HT1080 (cell line): ENCODE data around the gene SESN1. TPM values are rescaled to one million over a fixed set of nuclear protein-coding genes. Genes with fewer than 3 reads are reported as not detected.
"Not testable (repeated sequence)": the region's sequence is repeated elsewhere in the genome, so short reads cannot be mapped to it uniquely, and the experiment has no call there.

ENCODE experiments used
- DNase-seq: peaks from one replicate; pipeline ENCODE4 v3.0.0-alpha.2; 2015; ENCODE audit warnings: low read depth
- total RNA-seq: library from RNA; depleted of rRNA; stranded (reverse); fragments of >200 nt; shearing (Covaris generic); gene quantifications from 2 replicates; pipeline ENCODE4 v1.2.3, GENCODE V29; 2014

SESN1 gene
- total RNA-seq, 1 experiment from 2014 or later = 26.1 TPM

DNA sequence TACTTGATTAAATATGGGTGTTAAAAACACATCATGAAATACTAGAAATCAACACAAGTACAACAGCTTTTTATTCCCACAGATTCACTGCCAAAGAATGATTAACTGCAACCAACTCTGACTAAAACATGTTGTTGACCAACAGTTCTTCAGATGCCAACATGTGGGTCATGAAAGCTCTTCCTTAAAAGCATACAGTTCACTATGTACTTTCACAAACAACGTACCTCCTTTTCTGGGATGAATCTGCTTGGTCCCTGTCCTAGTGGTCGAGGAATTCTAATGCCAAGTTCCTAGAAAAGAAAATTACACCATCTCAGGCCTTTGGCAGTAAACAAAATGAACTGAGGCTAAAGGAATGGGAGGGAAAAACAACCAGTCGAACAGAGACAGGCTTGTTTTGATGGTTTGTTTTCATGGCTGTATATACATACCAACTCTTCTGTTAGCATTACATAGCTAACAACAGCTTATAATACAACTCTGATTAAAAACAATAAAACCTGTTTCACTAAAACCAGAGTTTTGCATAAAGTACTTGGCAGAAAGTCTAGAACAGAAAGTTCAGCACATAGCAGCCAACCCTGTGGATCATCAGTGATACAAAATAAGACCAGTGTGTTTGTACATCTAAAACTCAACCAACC, 92.5 kb downstream of the SESN1 start:
- no peak for DNase-seq

DNA sequence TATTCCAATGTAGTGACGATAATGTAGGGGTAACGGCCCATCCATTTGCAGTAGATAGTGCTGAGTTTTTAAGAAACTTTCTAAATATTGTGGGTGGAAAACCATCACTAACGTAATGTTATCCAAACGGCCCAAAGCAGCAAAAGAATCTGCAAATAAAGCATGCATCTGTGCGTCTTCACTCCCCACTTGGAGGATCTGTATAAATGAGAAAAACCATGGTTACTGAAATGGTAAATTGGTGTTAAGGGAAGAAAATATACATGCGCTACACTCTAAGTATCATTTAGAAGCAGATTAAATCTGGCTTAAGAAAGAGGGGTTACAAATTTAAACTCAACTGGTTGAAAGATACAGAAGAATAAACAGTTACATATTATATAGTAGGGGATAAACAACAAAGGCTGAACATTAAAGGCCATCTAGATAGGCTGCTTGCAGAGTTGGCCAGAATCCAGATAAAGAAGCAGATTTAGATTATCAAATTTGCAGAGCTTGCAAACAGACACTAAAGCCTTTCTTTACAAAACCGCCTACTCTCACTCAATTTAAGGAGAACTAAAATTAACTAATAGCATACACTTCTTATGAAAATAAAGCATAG, 93.3 kb downstream of the SESN1 start:
- DNase-seq = no peak

DNA sequence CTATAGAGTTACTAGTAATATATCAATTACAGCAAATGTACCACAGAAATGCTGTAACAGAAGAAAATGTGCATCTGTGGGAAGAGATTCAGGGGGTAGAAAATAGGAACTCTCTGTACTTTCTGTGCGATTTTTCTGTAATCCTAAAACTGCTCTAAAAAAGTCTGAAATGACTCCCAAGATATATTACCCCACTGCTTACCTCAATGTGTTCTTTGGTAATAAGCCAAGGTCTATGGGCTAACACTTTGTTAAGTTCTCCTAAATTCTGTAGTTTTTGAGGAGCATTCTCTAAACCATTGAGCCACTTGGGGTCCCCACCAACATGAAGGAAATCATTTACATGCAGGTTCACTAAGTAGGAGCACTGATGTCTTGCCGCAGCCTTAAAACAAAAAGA, 94.4 kb downstream of the SESN1 start:
- no peak for DNase-seq

DNA sequence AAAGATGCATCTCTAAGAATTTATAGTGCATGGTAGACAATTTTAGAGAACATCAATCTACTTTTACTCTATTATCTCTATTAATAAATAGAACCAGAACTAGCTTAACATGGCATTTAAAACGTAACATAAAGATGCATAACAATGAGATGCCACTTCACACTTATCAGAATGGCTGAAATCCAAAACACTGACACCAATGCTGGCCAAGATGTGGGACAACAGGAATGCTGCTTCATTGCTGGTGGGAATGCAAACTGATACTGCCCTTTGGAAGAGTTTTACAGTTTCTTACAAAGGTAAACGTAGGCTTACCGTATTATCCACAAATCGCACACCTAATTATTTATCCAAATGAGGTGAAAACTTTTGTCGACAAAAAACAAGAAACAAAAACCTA, 95.2 kb downstream of the SESN1 start:
- DNase-seq = no peak

DNA sequence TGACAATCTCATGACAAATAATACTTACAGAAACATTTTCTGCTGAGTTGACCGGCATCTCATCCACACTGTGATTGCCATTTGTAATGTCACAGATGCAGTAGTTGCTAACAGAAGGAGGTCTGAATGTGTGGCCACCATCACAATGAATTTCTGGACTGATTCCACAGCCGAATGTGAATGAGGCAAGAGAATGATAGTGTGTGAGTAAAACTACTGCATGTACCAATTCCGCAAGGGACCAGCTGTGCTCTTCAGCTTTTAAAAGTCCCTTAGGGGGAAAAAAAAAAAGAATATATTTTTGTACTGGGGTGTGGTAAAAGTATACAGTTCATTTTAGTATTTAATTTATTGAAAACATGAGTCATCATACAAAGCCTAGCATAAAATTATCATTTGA, 96.2 kb downstream of the SESN1 start:
- DNase-seq = no peak

DNA sequence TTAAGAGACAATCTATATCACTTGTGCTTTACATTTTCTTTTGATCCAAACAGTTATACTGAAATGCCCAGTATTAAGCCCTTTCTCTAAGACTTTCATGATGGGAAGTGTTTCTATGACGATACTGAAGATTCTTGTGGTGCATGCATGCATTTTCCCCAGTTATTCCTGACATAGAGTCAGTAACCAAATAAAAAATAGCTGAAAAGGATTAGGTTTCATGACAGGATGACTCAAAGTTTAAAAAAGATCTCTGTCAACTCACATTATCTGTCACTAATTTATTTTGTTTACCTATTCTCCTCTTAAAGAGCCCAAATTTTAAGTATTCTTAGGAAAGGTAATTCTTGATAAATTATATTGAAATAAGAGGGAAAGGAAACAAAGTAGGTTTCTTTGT, 98.4 kb downstream of the SESN1 start:
- no peak for DNase-seq

DNA sequence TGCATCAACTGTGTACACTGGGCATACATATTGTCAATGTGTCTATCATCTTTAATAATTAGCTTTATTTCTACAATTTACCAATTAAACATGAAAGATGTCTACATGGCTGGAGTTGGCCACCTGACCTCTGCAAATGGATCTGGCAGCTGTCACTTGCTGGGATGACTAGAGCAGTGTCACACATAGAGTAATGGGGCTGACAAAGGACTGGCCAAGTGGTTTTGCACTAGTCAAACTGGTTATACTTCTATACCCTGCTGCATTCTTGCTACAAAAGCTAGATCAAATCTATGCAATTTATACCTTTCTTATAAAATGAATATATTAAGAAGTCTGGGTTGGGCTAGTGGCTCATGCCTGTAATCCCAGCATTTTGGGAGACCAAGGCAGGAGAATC, 99.3 kb downstream of the SESN1 start:
- no peak for DNase-seq

DNA sequence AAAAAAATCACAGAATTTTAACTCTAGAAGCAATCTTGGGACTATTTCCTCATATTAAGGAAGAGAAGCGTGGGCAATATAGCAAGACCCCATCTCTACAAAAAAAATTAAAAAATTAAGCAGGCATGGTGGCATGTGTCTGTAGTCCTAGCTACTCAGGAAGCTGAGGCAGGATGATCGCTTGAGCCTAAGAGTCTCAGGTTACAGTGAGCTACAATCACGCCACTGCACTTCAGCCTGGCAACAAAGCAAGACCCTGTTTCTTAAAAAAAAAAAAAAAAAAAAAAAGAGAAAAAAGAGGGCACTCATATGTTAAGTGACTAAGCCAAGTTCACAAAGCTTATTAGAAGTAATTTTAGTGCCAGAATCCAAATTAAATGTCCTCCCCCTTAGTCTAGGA, 100.8 kb downstream of the SESN1 start:
- DNase-seq = no peak

DNA sequence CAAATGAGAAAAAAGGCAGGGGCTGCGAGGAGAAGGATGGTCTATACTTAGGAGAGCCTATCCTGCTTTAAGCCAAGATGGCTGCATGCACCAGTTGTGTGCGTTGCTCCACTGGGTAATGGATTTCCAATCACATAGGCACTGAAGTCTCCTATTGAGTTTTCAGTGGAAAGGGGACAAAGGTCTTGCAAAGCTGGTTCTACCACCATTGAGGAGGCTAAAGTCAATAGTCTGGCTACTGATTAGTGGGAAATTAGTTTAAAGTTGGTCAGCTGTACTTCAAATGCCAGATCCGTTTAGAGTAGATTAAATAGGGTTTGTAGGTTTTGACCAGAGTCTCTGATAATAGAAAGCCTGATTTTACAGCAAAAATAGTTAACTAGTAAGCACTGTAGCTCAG, 104.9 kb downstream of the SESN1 start:
- no peak for DNase-seq

DNA sequence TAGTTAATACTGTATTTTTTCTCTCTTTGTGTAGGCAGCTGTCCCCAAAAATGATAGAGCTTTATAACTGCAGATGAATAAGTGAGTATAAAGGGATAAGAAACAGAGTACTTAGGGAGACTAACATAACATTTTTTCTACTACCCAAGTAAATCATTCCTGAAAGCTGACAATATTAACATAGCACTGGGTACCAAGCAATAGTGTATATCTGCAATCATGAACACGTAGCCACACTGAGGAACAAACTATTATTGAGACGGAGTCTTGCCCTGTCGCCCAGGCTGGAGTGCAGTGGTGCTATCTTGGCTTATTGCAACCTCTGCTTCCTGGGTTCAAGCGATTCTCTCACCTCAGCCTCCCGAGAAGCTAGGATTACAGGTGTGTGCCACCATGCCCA, 105.9 kb downstream of the SESN1 start:
- no peak for DNase-seq

DNA sequence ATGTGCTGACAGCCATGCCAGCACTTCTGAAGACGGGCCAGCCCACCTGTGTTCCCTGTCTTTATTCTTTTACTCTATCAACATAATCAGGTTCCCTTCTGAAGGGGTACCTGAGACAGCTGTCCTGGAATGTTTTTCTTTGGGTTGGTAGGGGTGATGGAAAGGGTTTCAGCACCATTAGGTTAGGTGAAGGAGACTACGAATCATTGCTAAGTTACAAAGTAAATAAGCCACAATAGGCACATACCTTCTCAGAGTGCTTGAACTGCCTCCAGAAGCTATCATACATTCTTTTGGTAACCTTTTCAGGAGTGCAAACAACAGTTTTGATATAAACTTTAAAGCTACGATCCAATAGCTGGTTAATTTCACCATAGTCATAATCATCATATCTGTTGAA, 106.3 kb downstream of the SESN1 start:
- DNase-seq = no peak

DNA sequence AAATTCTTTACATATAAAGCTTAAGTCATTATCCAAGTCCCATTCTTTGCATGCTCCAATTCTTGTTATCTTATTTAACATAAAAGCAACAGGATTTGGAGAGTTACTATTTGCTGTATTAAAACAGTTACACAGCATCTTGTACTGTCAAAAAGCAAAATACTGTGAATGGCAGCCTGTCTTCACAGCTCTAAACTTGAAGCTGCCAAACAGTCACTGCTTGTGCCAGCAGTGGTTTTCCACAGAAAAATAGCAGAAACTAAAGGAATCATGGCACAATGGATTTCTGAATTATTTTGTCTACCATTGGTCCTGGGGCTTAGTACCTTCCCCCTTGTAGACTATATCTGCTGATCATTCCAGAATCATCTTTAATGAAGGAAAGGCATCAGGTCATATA, 107.5 kb downstream of the SESN1 start:
- no peak for DNase-seq

DNA sequence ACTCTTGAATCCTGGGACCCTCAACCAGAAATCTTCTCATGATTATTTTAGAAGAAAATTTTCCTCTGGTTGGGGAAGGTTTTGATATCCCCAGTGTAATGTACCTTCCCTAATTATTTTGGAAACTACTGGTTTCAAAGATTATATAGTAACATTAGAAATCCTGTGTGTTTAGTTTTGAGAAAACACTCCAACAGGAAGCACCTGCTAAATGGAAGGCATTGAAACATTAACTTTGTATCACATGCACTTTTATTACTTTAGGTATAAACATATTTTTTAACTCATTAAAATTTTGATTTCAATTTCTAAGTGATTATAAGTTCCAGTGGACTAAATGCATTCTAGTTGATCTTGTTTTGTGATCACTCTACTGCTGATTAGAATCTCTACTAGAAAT, 109.3 kb downstream of the SESN1 start:
- no peak for DNase-seq

DNA sequence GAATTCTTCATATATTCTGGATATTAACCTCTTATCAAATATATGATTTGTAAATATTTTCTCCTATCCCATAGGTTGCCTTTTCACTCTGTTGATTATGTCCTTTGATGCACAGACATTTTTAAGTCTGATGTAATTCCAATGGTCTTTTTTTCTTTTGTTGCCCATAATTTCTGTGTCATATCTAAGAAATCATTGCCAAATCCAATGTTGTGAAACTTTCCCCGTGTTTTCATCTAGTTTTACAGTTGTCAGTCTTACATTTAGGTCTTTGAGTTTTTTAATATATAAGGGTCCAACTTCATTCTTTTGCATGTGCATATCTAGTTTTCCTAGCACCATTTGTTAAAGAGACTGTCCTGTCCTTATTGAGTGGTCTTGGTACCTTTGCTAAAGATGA, 111.5 kb downstream of the SESN1 start:
- no peak for DNase-seq

DNA sequence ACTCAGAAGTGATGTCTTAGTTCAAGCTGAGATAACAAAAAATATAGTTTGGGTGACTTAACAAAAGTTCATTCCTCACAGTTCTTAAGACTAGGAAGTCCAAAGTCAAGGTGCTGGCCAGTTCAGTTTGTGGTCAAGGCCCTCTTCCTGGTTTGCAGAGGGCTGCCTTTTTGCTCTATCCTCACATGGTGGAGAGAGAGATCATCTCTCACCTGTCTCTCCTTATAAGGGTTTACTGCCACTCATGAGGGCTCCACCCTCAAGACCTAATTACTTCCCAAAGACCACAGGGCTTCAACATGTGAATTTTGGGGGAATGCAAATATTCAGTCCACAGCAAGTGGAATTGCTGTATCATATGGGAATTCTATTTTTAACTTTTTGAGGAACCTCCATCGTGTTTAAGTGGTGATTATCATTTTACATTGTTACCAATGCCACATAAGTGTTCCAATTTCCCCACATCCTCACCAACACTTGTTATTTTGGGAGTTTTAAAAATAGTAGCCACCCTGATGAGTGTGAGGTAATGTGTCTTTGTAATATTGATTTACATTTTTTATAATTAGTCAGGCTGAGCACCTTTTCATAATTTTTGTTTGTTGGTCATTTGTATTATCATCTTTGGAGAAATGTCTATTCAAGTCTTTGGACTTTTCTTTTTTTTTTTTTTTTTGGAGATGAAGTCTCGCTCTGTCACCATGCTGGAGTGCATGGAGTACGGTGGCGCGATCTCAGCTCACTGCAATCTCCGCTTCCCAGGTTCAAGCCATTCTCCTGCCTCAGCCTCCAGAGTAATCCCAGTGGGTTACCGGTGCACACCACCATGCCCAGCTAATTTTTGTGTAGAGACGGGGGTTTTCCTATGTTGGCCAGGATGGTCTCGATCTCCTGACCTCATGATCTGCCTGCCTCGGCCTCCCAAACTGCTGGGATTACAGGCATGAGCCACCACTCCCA, 112.2 kb downstream of the SESN1 start:
- no peak for DNase-seq

DNA sequence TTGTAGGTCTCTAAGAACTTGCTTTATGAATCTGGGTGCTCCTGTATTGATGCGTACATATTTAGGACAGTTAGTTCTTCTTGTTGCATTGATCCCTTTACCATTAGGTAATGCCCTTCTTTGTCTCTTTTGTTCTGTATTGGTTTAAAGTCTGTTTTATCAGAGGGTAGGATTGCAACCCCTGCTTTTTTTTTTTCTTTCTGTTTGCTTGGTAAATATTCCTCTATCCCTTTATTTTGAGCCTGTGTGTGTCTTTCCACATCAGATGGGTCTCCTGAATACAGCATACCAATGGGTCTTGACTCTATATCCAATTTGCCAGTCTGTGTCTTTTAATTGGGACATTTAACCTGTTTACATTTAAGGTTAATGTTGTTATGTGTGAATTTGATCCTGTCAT, 116.0 kb downstream of the SESN1 start:
- not testable (repeated sequence) for DNase-seq

DNA sequence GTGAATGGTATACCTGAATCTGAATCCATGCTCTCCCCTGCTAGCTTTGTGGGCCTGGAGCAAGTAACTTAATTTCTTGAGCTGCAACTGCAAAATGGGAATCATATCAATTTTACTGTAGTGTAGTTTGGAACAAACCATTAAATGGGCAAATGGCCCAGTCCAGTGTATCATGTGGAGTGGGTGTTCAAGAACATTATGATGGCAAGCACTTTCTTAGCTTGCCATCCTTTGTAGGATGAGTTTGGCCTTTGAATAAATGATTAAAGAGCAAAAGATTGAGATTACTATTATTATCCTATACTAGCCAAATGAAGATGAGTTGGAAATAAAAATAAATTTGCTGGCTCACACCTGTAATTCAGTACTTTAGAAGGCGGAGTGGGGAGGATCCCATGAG, 120.4 kb downstream of the SESN1 start:
- no peak for DNase-seq

DNA sequence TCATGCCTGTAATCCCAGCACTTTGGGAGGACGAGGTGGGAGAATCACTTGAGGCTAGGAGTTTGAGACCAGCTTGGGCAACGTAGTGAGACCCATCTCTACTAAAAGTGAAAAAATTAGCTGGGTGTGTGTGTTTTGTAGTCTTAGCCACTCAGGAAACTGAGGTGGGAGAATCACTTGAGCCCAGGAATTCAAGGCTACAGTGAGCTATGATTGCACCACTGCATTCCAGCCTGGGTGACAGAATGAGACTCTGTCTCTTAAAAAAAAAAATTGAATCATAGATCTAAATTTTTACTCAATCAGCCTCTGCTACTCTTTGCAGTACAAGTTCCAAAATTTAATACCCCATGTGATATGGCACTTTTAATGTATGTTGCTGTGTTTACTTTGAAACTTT, 124.9 kb downstream of the SESN1 start:
- DNase-seq = no peak

DNA sequence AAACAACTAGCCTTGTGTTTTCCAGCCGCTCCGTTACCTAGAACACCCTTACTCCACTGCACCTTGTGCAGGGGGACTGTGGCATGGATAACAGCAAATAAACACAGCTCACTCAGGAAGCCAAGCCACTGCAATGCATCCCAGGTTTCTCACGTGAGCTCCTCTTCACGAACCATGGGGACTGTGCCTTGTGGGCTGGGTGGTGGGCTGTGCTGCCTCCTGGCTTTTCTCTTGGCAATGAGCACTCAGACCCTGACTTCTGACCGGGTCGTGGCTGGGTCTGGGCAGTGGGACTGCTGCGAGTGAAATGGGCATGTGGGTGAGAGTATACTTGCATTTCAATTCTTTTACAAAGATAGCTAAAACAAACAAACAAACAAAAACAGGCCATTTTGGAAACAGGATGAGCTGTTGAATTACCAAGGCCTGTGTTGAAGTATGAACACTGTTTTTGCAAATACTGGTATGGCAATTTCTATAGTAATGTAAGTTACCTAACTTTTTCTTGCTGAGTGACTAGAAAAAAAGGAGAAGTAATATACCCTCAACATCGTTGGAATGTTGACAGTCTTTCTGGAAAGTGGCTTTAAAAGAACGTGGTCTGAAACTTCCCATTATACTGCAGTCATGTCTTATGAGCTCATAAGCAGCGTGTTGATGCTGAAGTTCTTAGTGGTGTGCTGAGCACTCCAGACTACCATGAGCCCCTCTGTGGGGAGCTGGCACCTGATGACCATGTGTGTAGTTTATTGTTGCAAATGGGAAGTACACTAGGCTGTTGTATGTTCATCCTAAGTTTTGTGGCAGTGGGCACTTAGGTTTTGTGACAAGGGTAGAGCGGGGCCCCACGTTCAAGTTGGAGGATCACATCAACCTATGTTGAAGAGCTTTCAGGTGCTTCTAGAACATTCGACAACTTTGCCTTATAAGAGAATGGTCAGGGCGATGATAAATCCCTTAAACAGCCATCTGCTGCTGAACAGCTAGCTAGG, 126.0 kb downstream of the SESN1 start:
- no peak for DNase-seq

DNA sequence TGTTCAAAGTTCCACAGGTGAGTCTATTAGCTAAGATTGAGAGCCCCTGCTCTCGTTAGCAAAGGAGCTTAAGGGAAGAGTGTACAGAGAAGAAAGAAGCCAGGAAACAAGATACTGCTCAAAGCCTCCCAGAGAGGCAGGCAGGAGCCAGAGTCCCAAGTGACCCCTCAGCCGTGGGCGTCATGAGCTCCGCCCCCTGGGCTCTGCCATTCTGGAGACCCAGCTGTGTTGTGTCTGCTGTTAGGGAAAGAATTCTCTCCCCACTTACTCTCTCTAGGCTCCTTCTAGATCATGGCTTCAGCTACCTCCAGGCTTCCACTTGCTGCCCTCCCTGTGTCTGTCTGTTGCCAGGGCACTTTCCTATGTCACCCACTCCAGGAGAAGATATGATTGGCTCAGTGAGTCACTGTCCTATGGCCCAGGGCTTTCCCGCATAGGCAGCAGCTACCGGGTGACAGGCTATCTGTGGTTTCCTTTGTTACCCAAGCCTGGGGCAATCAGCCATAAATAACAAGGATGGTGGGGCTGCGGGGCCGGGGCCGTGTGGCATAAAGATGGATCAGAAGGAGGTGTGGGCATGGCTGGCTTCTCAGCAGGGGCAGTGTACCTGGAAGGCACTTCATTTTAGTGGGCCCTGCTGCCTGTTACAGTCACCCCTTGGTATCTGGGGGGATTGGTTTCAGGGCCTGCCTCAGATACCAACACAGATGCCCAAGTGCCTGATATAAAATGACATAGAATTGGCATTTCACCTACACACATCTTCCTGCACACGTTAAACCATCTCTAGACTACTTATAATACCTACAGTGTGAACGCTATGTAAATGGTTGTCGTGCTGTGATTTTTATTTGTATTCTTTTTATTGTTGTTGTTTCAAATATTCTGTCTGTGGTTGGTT, 127.5 kb downstream of the SESN1 start:
- DNase-seq = peak; percentile 55
